ENCODE measurements around the gene ITGB1BP1.

GRCh38 chr2:9373476-9373875 is 49.9 kb downstream of the ITGB1BP1 start:
- TF ChIP-seq, protein P1, sequence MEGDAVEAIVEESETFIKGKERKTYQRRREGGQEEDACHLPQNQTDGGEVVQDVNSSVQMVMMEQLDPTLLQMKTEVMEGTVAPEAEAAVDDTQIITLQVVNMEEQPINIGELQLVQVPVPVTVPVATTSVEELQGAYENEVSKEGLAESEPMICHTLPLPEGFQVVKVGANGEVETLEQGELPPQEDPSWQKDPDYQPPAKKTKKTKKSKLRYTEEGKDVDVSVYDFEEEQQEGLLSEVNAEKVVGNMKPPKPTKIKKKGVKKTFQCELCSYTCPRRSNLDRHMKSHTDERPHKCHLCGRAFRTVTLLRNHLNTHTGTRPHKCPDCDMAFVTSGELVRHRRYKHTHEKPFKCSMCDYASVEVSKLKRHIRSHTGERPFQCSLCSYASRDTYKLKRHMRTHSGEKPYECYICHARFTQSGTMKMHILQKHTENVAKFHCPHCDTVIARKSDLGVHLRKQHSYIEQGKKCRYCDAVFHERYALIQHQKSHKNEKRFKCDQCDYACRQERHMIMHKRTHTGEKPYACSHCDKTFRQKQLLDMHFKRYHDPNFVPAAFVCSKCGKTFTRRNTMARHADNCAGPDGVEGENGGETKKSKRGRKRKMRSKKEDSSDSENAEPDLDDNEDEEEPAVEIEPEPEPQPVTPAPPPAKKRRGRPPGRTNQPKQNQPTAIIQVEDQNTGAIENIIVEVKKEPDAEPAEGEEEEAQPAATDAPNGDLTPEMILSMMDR (IDR thresholded peaks at IDR 0.05 in 4 of 5, conservative IDR thresholded peaks at IDR 0.05 in 1 of 5): no peak
- TF ChIP-seq POLR2A (IDR thresholded peaks at IDR 0.05): no peak

All from gastrocnemius medialis (tissue), 4 donors.